Vagina (tissue), 2 donors: Measurements from ENCODE around the gene KCNK18.

Source experiments
- CTCF ChIP-seq, 3 experiments: fragments of 450-650 bp in 2 of 3; fragments of 200-600 bp in 1 of 3; sonication (generic) in 1 of 3; IDR thresholded peaks; one replicate each; pipeline ENCODE4 v1.5.1; 2017 to 2019; ENCODE audit warnings: antibody characterized with exemption in 3 of 3, mild to moderate bottlenecking in 2 of 3, moderate library complexity in 2 of 3
- POLR2A ChIP-seq, 2 donors: fragments of 450-650 bp; IDR thresholded peaks; one replicate each; pipeline ENCODE4 v1.6.1; 2017; ENCODE audit warnings: antibody characterized with exemption in 2 of 2, mild to moderate bottlenecking in 2 of 2, moderate library complexity in 2 of 2

- TF ChIP-seq CTCF (IDR thresholded peaks at IDR 0.05) (no peak), POLR2A (IDR thresholded peaks at IDR 0.05) (no peak)
Measured at GRCh38 chr10:117215079-117215478, 17.8 kb downstream of the KCNK18 start.
